Ishikawa (cell line): ENCODE measurements around the gene WNT11.

ENCODE experiments used
- RAD21 ChIP-seq: IDR thresholded peaks from 2 replicates; pipeline ENCODE4 v1.6.1; 2012; ENCODE audit warnings: low read depth
- REST ChIP-seq: IDR thresholded peaks from 2 replicates; pipeline ENCODE4 v1.6.1; 2012; ENCODE audit warnings: low read depth, mild to moderate bottlenecking
- TAF1 ChIP-seq: IDR thresholded peaks from 2 replicates; pipeline ENCODE4 v1.6.1; 2012; ENCODE audit warnings: low read depth, mild to moderate bottlenecking

- TF ChIP-seq TAF1 (no peak), REST (no peak), RAD21 (no peak)
Observed at GRCh38 chr11:76153571-76153923, 52.8 kb downstream of the WNT11 start.
